Measurements from ENCODE around the gene HBQ1.
"Not testable (repeated sequence)": the region's sequence is repeated elsewhere in the genome, so short reads cannot be mapped to it uniquely, and the experiment has no call there.

The HBQ1 gene

DNA sequence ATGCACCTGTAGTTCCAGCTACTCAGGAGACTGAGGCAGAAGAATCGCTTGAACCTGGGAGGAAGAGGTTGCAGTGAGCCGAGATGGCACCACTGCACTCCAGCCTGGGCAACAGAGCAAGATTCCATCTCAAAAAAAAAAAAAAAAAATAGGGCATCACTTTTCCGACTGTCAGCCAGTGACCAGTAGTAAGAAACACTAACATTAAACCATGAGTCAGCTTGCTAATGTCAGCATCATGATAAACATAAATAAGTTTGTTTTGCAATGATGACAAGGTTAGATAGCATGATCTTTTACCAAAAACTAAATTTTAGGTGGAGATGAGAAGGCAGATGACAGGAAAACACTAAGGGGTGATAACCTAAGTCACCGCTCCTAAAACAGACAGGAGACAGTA lies 29.1 kb downstream of the HBQ1 start:
- DNase-seq (ENCODE audit: low spot score) = not testable (repeated sequence)

GRCh38 chr16:211631-212180 lies 31.4 kb downstream of the HBQ1 start:
- DNase-seq (ENCODE audit: low spot score) = not testable (repeated sequence)

DNA sequence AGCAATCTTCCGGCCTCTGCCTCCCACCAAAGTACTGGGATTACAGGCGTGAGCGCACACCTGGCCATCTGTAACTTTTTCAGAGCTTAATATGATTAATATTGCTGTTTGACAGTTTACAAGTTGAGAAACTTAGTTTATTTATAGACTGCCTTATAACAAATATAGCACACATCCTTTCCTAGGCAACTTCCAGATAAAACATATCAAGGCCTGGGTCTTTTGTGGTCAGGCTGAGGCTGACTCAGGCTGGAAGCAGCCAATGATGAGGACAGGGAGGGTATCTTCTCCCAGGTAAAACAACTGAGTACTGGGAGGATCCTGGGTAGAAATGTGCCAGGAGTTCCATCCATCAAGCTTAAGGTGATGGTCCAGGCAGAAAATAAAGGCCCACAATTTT lies 32.7 kb downstream of the HBQ1 start:
- no peak for DNase-seq (ENCODE audit: low spot score)

DNA sequence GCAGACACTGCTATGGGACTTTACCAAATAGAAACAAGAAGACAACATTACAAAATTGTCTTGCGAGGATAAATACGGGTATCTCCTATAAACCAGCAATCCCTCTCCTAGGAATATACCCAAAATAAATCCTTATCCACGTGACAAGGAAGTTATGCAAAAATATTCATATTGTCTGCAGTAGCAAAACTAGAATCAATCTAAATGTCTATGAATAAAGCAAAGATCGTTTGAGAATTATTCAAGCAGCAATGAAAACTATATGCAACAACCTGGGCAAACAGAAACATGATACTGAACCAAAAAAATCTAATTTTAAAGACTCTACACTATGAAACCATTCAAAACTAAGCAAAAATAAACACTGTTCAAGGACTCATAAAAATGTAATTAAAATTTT lies 39.8 kb downstream of the HBQ1 start:
- no peak for DNase-seq (ENCODE audit: low spot score)

DNA sequence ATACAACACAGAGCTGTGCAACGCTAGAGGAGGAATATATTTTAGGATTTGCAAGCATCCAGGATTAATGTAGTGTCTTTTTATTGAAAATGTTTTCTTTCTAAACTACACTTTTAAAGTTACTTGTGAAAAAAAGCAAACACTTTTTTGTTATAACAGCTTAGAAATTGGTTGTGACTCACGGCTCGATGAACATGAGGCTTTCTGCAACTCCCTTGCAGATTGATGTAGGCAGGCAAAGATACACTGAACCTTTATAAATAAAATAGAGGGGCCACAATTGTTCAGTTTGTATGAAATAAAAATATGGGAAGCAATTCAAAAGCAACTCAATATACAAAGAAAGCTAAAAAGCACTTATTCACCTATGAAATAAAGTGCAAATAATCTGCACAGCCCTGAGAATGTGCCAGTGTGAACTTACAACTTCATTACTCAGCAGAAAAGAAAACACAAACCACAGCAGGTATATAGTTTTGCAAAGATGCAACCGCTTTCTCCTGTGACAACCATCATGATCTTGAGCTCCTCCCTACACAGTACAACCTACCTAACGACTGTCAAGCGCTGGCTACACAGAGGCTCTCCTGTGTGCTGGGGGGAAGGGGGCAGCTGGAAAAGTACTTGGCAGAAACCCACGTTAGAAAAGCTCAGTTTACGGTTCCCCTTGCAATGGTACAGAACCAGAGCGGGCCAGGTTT lies 48.0 kb downstream of the HBQ1 start:
- DNase-seq (ENCODE audit: low spot score) = no peak

GRCh38 chr16:228852-229730 lies 48.8 kb downstream of the HBQ1 start, which contains the start of gene LUC7L:
LUC7L (minus strand) TSS chr16:229449; CDS start chr16:229339, 110 bp downstream.
- peak; percentile 89 for DNase-seq (ENCODE audit: low spot score)

- DNase-seq (ENCODE audit: low spot score) = no peak
Observed at GRCh38 chr16:229731-230281, 49.5 kb downstream of the HBQ1 start.

- not testable (repeated sequence) for DNase-seq (ENCODE audit: low spot score)
Observed at GRCh38 chr16:230351-230750, 50.1 kb downstream of the HBQ1 start.
